Measurements from ENCODE around the gene DHODH.

The DHODH gene

DNA sequence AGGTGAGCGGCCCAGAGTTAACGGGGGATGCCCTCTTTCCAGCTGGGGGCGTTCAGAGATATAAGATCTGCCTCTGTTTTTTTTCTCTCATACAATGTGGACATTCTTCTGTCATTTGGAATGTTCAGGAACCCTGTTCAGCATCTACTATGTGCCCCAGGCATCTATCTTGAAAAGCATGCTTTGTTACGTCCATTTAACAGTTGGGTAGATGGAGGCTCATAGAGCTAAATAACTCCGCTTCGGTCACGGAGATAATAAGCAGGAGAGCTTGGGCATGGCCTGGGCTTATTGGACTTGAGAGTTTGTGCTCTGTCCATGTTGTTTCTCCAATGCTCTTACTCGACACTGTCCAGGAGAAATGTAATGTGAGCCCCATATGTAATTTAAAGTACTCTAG, 6.1 kb downstream of the DHODH start:
- no peak for DNase-seq

DNA sequence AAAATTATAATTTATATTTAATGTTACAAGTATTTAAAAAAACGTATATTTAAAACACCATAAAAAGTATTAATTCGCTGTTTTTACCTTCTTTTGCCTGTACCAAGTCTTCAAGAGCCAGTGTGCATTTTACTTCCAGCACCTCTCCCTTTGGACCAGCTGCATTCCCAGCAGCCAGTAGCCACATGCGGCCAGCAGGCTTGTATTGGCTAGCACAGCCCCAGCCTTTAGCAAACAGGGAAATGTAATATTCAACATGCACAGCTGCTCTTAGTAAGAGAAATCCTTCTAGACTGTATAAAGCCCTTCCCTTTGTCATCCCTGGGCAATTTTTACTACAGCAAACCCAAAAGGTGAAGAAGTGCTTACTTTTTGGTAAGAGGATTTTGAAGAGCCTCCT, 6.6 kb downstream of the DHODH start:
- no peak for DNase-seq

DNA sequence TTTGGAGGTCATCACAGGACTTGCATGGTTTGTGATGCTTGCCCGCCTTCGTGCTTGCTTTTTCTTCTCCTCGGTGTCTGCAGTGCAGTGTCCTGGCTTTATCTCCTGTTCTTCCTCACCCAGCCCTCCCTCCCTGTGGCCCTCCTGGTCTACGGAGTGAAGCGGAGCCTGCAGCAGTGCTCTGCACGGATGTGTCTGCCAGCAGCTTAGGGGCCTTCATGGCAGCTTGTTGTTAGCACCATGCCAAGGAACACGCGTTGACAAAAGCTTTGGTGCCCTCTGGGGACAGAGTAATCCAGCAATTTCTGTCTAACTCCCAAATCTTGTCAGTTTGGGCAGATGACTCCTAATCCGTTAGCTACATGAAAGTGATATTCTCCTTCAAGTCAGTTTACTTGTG, 9.9 kb downstream of the DHODH start:
- no peak for DNase-seq

DNA sequence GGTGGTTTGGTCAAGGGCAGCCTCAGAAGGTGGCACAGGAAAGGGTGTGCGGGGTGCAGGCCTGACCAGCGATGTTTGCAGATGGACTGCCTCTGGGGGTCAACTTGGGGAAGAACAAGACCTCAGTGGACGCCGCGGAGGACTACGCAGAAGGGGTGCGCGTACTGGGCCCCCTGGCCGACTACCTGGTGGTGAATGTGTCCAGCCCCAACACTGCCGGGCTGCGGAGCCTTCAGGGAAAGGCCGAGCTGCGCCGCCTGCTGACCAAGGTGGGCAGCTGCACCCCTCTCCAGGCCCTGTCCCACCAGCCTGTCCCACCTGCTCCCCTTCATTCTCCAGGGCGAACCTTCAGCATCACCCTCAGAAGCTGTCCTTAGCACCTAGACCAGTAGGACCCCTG, 12.5 kb downstream of the DHODH start:
- no peak for DNase-seq

DNA sequence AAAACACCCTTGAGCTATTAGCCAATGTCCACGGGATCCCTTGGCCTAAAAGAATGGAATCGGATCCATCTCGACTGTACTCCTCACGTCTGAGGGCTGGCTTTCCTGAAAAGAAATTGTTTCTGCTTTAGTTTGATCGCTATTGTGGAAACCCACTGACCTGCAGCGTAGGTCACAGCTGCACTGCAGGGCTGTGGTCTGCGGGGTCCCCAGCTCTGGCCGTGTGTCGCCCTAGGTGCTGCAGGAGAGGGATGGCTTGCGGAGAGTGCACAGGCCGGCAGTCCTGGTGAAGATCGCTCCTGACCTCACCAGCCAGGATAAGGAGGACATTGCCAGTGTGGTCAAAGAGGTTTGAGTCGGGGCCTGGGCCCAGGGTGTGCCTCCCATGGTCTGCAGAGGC, 13.6 kb downstream of the DHODH start:
- no peak for DNase-seq

DNA sequence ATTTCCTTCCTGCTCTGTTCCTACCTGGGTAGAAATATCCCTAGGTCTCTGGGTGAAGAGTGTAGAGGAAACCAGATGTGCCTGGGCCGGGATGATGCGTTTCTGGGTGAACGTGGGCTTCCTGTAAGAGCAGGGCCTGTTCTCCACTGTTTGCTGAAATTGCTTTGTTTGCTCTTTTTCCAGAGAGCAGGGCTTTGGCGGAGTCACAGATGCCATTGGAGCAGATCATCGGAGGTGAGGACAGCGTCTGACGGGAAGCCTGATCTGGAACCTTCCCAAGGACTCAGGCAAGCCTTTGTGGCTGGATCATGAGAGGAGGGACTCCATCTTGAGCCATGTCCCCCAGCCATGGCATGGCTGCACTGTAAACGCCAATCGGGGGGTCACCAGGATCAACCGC, 15.4 kb downstream of the DHODH start:
- DNase-seq = no peak

DNA sequence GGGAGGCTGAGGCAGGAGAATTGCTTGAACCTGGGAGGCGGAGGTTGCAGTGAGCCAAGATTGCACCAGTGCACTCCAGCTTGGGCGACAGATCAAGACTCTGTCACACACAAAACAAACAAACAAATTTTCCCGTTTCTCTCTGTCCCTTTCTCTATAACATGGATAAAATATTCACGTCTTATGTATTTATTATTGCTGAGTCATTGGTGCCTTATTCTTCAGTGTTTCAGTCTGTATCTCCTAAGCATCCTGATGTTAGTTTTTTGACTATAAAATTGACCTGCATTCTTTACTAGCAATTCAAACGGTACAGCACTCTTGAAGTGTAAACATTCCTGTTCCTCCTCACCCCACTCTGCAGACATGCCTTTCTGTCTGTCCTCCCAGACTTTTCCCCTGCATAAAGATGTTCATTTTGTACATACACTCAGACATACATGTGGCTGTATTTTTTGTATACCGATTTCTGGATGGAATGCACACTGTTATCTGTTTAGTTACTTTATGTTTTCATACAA, 16.4 kb downstream of the DHODH start:
- DNase-seq = no peak

DNA sequence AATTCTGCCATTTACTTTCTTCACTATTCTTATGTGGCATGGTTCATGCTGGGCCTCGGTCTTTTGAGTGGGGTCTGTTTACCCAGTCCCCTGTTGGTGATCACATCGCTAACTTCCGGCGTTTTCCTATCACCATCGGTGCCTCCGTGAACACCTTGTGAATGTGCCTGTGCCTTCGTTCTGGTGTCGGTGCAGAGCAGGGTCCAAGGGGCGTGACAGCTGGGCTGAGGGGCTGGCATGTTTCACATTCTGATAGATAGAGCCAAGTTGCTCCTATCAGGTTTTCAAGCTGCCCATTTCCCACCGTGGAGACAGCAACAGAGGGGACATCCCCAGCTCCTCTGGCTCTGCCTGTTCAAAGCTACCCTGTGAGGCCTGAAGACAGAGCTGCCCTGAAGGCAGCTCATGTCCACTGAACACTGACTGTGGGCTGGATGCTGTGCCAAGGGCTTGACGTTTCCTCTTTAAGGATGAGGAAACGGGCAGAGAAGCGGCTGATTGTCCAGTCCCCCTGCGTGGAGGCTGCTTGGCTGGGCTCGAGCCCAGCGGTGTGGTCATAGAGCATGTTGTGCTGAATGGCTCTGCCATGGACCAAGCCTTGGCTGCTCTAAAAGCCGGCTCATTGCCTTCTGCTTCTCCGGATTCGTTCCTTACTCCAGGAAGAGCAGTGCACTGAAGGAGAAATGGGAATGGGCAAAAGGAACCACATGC, 17.0 kb downstream of the DHODH start:
- DNase-seq = no peak

DNA sequence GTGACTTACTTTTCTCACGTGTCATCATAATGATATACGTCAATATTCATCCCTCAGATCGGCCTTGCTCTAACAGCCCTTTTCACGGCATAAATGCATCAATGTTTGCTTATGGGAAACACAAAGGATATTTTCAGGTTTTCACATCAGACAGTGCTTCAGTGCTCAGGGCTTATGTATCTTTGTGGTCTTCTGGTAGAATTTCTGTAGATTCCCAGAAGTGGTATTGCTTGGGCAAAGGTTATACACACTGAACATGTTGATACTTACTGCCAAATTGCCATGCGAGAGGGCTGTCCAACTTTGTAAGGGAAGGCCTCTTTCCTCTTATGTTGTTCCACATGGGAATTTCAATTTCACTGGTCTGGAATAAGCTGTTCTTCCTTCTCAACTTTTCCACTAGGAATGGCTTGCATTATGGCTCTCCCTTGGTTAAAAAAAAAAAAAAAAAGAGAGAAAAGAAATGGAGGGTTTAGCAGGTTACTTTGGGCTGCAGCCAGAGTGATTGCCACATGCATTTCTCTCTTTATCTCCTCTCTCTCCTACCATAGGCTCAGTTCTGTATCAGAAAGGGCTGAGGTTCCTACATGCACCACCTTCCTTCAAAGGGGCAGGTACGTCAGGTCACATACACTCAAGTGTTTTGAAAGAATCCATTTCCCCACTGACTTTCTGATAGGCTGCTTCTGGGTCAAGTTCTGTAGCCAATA, 19.3 kb downstream of the DHODH start:
- no peak for DNase-seq

DNA sequence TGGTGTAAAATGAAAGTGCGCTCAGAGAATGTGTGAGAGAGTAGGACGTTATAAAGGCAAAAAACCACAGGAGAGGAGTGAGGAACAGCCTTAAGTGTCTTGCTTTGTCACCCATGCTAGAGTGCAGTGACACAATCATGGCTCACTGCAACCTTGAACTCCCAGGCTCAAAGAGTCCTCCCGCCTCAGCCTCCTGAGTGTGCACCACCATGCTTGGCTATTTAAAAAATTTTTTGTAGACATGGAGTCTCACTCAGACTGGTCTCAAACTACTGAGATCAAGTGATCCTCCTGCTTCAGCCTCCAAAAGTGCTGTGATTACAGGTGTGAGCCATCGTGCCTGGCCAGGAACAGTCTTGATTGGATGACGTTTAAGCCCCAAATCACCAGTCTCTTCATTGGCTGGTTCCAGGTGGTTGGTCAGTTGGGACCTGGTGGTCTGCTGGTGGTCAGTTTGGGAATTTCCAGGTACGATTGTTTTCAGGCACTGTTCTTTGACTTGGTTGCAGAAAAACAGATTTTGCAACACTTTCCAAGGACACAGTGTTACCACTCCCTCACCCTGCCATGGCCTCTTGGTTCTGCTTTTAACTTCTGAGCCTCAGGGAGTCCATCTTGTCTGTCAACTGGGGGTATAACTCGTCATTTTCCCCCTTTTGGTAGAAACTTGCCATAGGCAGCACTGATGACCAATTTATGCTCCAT, 21.2 kb downstream of the DHODH start:
- no peak for DNase-seq

DNA sequence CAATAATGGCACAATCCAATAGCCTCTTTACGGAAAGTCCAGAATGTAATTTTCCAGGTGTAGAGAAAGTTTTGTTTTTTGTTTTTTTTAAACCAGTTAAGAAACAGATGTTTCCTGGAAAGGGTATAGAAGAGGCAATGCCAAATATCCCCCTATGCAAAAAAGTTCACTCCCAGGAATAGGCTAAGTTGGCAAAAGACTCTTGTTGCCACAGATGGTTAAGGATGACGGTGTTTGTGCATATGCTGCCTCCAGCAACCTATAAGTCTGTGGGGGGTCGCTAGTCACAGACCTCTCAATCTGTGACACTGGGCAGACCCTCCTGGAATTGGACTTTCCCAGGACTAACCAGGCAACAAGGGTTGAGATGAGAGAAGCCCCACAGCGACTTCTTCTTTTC, 24.9 kb downstream of the DHODH start:
- DNase-seq = no peak

DNA sequence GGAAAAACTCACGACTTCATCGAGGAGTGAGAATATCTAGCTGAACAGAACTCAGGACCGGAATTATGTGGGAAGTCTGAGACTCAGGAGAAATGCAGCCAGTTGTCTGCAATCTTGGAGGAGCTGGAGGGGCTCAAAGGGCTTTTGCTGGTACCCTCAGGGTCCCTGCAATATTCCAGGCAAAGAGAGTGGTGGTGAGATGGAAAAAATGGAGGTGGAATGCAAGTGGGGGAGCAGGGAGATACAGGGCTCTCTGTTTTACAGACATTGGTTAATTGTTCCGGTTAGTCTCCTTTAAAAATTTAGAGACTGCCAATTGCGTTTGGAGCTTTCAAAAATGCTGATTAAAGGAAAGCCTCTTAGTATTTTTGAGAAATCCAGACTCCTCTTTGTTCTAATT, 27.6 kb downstream of the DHODH start:
- no peak for DNase-seq

DNA sequence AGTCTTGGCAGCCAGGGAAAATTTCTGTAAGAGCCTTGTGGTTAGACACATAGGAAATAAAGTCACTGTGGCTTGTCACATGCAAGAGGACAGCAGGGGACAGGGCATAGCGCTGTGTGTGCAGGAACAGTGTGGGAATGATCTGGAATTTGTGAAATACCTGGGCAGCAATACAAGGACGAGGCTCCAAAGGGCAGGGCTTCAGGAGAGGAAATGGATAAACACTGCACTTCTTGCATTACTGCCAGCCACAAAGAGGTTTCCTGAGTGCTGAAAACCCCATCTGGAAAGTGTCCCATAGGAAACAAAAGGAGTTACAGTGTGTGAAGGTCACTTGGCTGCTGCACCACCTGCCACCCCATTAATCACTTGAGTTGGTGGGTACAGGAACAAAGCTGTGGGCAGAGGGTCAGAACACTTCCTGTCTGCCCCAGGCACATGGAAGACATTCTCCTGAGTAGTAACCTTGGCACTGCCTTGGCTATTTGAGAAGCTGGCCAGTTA, 33.7 kb downstream of the DHODH start:
- no peak for DNase-seq

DNA sequence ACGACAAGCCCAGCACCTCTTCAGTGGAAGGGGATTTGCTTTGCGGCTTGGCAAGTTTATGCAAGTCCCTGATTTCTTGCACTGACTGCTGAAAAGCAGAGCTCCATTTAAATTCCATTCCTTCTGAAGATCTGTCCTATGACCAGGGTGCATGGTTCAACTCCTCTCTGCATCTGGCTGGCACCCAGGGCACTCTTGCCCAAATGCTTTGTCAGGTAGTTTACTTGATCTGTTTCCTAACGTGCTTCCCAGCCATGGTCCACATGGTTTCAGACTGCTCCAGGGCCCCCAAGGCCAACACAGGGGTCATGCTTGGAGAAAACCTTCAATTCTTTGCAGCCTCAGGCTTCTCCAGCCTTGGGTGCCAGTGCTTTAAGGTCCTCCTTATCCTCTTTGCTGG, 34.5 kb downstream of the DHODH start:
- DNase-seq = no peak

DNA sequence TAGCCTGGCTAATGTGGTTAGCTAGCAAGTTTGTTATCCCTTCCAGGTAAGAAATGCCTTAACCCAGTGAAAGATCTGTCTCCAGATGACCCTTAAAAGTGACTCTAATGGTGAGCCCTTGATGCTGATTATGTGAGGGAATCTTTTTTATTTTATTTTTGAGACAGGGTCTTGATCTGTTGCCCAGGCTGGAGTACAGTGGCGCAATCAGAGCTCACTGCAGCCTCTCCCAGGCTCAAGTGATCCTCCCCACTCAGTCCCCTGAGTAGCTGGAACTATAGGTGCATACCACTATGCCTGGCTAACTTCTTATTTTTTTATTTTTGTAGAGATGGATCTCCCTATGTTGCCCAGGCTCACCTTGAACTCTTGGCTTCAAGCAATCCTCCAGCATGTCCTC, 35.0 kb downstream of the DHODH start:
- DNase-seq = no peak

DNA sequence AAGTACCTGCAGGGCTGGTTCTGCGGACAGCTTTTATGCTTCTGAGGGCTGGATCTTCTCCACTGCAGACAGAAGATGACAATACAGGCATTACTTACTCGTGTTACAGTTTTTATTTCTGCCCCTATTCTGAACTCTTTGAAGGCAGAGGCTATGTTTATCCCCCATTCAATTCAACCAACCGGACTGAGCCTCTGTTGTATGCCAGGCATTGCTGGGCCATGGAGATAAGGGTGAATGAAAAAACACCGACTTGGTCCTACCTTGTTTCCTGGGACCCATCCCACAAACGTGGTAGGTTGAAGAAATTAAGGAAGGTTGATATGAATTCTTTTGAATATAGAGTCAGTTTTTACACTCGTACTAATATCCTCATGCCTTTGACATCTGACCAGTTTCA, 35.8 kb downstream of the DHODH start:
- DNase-seq = peak; percentile 31

DNA sequence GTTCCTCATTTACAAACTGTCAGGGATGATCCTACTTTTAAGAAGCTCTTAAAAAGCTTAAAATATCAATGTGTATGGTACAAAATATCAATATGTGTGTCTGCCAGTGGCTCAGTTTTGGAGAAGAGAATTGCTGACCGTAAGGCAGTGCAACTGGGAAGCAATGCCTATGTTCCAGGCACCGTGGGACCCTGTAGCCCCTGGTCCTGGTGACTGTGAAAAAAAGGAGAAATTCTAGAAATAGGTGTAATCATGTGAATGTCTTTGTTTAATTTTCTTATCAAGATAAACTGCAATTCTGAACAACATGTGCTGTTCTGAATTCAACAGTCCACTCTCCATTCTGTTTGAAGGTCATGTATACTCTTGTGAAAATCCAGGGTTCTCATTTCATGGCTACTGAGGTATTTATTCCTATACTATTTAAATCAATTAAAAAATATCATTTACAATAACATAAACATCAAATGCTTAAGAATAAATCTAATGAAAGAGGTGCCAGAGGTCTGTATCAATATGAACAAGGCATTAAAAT, 36.3 kb downstream of the DHODH start:
- no peak for DNase-seq

DNA sequence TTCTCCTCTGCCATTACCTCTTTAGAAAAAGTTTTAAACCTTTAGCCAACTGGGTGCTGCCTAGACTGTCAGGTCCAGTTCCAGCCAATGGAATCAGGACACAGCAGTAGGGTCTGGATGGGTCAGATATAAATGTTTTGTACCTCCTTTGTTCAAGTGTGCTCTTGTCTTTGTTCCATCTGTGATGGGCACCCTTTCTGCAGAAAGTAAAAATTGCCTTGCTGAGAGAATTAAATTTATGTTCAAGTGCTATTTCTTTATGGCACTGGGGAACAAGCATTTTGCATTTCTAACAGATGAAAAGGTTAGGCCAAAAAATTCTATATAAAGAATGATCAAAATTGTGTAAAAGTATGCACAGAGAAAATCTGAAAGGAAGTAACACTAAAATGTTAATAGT, 40.6 kb downstream of the DHODH start:
- DNase-seq = no peak

DNA sequence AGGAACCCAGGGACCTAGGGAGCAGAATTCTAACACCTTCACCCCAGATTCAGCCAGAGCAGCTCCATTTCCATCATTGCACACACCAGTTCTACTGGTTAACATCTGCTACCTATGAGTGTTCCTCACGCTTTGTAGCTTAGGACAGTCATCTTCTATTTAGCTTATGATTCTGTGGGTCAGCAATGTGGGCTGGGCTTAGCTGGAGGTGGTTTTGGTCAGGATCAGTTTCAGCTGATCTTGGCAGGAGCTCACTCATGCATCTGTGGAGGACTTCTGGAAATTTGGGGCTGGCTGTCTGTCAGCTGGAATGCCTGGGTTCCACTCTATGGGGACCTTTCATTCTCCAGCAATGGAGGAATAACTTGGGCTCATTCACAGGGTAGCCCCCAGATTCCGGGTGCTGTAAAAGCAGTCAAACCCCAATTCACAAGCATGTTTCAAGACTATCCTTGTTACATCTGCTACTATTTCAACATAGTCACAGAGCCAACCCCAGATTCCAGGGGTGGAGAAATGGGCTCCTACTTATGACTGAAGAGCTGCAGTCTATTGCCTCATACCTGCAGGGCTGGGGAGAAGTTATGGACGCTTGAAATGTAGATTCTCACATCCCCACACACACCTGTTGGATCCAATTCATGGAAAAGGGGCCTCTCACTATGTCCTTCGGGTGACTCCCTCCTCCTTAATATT, 42.4 kb downstream of the DHODH start:
- DNase-seq = no peak

DNA sequence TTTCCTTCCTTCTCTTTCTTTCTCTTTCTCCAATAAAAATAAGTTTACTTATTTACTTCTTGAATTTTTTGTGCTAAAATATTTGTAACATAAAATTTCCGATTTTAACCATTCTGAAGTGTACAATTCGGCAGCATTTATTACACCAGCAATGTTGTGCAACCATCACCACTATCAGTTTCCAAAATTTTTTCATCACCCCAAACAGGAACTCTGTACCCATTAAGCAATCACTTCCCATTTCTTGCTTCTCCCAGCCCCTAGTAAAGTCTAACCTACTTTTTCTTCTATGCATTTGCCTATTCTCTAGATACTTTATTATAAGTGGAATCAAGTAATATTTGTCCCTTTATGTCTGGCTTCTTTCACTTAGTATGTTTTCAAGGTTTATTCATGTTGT, 43.3 kb downstream of the DHODH start:
- DNase-seq = peak; percentile 54

DNA sequence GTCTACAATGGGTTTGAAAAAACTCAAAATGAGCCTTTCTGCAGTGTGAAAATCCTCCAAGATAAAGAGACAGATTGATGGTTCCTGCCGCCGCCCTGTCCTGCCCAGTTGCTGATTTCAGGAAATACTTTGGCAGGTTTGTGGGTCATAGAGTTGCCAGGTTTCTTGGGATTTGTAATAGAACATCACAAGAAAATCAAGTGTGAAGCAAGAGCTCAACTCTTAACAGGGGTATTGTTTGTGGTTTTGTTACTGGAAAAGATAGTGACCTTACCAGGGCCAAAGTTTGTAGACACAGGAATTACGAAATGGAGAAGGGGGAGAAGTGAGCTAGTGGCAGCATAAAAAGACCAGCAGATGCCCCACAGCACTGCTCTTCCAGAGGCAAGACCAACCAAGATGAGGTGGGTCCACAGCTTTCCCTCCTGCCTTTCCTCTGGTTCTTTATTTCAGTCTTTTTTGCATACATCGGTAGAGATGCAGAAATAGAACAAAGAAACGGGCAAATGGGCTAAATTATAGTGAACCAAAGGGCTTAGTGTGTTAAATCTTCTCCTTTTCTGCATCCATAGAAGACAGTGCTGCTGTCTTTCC, 45.8 kb downstream of the DHODH start, which contains the start of gene HP:
TSS of gene HP (plus strand) at position 252 of the 594 bp plus-strand sequence. CDS start at position 400, 148 bp downstream.
- DNase-seq = peak; percentile 47

DNA sequence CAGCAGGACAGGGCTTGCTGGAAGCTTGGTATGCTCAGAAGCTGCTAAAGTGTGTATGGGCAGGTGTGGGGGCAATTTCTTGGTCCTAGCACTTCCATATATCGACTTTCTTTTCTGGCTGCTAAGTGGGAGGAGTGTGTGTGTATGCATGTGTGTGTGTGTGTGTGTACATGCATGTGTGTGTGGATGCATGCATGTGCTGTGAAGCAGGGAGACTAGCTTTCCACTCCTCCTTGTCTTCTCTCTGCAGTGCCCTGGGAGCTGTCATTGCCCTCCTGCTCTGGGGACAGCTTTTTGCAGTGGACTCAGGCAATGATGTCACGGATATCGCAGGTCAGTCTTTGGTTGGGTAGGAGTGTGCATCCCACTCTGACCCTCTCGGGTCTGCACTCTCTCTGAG, 47.4 kb downstream of the DHODH start:
- DNase-seq = no peak

Measured in OCI-M1 (cell line).